WTC11 (cell line): ENCODE measurements around the gene ZBTB7C.

Source experiments
- CREB1 ChIP-seq: sonication (generic); formaldehyde crosslinking; IDR thresholded peaks from 2 replicates; pipeline ENCODE4 v1.8.0; 2023; ENCODE audit warnings: mild to moderate bottlenecking, missing genetic modification reagents
- NFE2L1 ChIP-seq: sonication (generic); formaldehyde crosslinking; IDR thresholded peaks from 2 replicates; pipeline ENCODE4 v1.8.1; 2023; ENCODE audit warnings: missing genetic modification reagents
- TF ChIP-seq, protein P1 (sequence below): sonication (generic); formaldehyde crosslinking; IDR thresholded peaks from 2 replicates; pipeline ENCODE4 v1.8.0; 2022; ENCODE audit warnings: mild to moderate bottlenecking, missing genetic modification reagents
- TF ChIP-seq, protein P2 (sequence below): sonication (generic); formaldehyde crosslinking; IDR thresholded peaks from 2 replicates; pipeline ENCODE4 v1.8.0; 2022; ENCODE audit warnings: mild to moderate bottlenecking, missing genetic modification reagents
- TF ChIP-seq, protein P3 (sequence below): fragments of 200-600 bp; IDR thresholded peaks from 2 replicates; pipeline ENCODE4 v1.8.0; 2022; ENCODE audit warnings: antibody characterized with exemption
- TF ChIP-seq, protein P4 (sequence below): sonication (generic); formaldehyde crosslinking; IDR thresholded peaks from 2 replicates; pipeline ENCODE4 v1.8.1; 2022; ENCODE audit warnings: low read depth, missing genetic modification reagents, borderline replicate concordance
- TF ChIP-seq, protein P5 (sequence below): sonication (generic); formaldehyde crosslinking; IDR thresholded peaks from 2 replicates; pipeline ENCODE4 v1.8.0; 2022; ENCODE audit warnings: mild to moderate bottlenecking, missing genetic modification reagents

DNA sequence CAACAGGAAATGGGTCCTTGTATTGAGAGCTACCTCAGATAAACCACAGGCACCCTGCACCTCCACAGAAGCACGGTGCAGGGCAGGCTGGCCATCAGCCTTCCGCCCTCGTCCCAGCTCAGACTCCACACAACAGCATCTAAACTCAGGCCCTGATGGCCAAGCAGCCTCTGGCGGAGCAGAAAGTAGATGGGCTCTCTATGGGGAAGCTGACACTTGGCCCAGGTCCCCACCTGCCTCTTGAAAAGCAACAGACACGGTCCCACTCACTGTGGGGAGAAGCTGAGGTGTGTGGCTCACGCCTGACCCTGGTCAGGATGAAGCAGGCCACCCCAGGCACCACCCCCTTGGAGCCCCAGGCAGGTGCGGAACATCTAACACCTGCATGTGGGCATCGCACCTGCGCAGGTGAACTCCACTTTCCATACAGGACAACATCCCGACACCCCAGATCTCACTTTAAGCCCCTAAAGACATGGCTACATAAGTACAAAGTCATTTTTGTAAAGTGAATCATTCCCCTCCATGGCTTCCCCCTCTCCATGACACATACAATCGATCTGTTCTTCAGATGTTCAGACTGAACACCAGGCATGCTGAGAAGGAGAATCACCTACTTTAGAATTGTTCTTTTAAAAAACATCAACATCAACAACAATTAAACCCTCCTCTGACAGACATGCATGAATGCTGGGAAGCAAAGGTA lies 208.4 kb downstream of the ZBTB7C start:
- TF ChIP-seq, protein P1, sequence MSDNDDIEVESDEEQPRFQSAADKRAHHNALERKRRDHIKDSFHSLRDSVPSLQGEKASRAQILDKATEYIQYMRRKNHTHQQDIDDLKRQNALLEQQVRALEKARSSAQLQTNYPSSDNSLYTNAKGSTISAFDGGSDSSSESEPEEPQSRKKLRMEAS = no peak
- TF ChIP-seq, protein P2, sequence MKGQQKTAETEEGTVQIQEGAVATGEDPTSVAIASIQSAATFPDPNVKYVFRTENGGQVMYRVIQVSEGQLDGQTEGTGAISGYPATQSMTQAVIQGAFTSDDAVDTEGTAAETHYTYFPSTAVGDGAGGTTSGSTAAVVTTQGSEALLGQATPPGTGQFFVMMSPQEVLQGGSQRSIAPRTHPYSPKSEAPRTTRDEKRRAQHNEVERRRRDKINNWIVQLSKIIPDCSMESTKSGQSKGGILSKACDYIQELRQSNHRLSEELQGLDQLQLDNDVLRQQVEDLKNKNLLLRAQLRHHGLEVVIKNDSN = no peak
- TF ChIP-seq CREB1 (CRISPR knock-in tag) (no peak), NFE2L1 (no peak)
- TF ChIP-seq, protein P3, sequence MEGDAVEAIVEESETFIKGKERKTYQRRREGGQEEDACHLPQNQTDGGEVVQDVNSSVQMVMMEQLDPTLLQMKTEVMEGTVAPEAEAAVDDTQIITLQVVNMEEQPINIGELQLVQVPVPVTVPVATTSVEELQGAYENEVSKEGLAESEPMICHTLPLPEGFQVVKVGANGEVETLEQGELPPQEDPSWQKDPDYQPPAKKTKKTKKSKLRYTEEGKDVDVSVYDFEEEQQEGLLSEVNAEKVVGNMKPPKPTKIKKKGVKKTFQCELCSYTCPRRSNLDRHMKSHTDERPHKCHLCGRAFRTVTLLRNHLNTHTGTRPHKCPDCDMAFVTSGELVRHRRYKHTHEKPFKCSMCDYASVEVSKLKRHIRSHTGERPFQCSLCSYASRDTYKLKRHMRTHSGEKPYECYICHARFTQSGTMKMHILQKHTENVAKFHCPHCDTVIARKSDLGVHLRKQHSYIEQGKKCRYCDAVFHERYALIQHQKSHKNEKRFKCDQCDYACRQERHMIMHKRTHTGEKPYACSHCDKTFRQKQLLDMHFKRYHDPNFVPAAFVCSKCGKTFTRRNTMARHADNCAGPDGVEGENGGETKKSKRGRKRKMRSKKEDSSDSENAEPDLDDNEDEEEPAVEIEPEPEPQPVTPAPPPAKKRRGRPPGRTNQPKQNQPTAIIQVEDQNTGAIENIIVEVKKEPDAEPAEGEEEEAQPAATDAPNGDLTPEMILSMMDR = no peak
- TF ChIP-seq, protein P4, sequence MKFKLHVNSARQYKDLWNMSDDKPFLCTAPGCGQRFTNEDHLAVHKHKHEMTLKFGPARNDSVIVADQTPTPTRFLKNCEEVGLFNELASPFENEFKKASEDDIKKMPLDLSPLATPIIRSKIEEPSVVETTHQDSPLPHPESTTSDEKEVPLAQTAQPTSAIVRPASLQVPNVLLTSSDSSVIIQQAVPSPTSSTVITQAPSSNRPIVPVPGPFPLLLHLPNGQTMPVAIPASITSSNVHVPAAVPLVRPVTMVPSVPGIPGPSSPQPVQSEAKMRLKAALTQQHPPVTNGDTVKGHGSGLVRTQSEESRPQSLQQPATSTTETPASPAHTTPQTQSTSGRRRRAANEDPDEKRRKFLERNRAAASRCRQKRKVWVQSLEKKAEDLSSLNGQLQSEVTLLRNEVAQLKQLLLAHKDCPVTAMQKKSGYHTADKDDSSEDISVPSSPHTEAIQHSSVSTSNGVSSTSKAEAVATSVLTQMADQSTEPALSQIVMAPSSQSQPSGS = no peak
- TF ChIP-seq, protein P5, sequence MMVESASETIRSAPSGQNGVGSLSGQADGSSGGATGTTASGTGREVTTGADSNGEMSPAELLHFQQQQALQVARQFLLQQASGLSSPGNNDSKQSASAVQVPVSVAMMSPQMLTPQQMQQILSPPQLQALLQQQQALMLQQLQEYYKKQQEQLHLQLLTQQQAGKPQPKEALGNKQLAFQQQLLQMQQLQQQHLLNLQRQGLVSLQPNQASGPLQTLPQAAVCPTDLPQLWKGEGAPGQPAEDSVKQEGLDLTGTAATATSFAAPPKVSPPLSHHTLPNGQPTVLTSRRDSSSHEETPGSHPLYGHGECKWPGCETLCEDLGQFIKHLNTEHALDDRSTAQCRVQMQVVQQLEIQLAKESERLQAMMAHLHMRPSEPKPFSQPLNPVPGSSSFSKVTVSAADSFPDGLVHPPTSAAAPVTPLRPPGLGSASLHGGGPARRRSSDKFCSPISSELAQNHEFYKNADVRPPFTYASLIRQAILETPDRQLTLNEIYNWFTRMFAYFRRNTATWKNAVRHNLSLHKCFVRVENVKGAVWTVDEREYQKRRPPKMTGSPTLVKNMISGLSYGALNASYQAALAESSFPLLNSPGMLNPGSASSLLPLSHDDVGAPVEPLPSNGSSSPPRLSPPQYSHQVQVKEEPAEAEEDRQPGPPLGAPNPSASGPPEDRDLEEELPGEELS (CRISPR knock-in tag) = no peak
